ENCODE results near the gene WBP4. TPM values are rescaled to one million over a fixed set of nuclear protein-coding genes. Genes with fewer than 3 reads are reported as not detected.

Gene WBP4
- total and polyA plus RNA-seq, 2 of the 4 experiments (the other 2 are of a cell fraction): 4.3 to 11.0 TPM

- 80% methylated on average over 1 of the region's 2 CpGs; no CpG with 5 or more reads in 1 of the 2 experiments for WGBS, 2 experiments (ENCODE audit: extremely low coverage in 2 of 2, insufficient read length in 1 of 2)
- TF ChIP-seq CTCF (conservative IDR thresholded peaks at IDR 0.05; ENCODE audit: low read depth, low read length) (no peak), USF2 (IDR thresholded peaks at IDR 0.05; ENCODE audit: low read depth, low read length) (no peak), BHLHE40 (IDR thresholded peaks at IDR 0.05; ENCODE audit: low read depth, low read length) (no peak), RFX5 (IDR thresholded peaks at IDR 0.05; ENCODE audit: low read depth, low read length) (no peak), ELK1 (IDR thresholded peaks at IDR 0.05; ENCODE audit: borderline replicate concordance, low read depth, low read length) (no peak)
- H2AK9ac ChIP-seq (replicated peaks; ENCODE audit: low read depth, low read length, poor library complexity): no peak overlapping the region
- no peak overlapping the region for H3K9ac ChIP-seq (ENCODE audit: low read depth, low read length)
- no peak overlapping the region for H2AK5ac ChIP-seq (ENCODE audit: low read depth, low read length)
- no peak overlapping the region for H3K4me2 ChIP-seq (ENCODE audit: low read depth, low read length)
- dilution Hi-C loops (cut with HindIII; ENCODE audit: low sequenced_read_pairs, unreplicated experiment) (no loop called here), in situ Hi-C loops (cut with MboI; ENCODE audit: low sequenced_read_pairs) (no loop called here), intact Hi-C loops (cut with micrococcal nuclease) (no loop called here)
- H3K9me3 ChIP-seq (ENCODE audit: control insufficient read depth, insufficient read depth, low read length): no peaks in the 10 kb centered on the region
- POLR2A ChIA-PET (ENCODE audit: unreplicated experiment): no interaction called here
- H3K23ac ChIP-seq (ENCODE audit: low read depth, low read length): no peak overlapping the region
- H4K8ac ChIP-seq (ENCODE audit: low read depth in 2 of 2, low read length in 2 of 2): no peak overlapping the region
- H3K4me3 ChIP-seq (ENCODE audit: insufficient read depth, low read depth, low read length): no peak overlapping the region
- CTCF ChIA-PET: no interaction called here
- no peaks in the 10 kb centered on the region for H3K36me3 ChIP-seq (ENCODE audit: control insufficient read depth, insufficient read depth, low read length)
- DNase-seq (no peak), ATAC-seq (ENCODE audit: low read depth) (no peak)
- H4K5ac ChIP-seq (ENCODE audit: low read depth, low read length): no peak overlapping the region
- no peak overlapping the region for H2BK15ac ChIP-seq (ENCODE audit: low read depth, low read length)
- no peaks in the 10 kb centered on the region for H4K20me1 ChIP-seq (ENCODE audit: insufficient read depth, low read length)
- no peaks in the 10 kb centered on the region for H3K27me3 ChIP-seq (ENCODE audit: control insufficient read depth, insufficient read depth, low read length)
- H2BK20ac ChIP-seq (ENCODE audit: low read depth, low read length): no peak overlapping the region
- BruUV-seq (replicated peaks): no TSS peak
- H3K56ac ChIP-seq (ENCODE audit: extremely low read depth, insufficient read depth, low read length): no peak overlapping the region
- peaks cover 5% of the 10 kb centered on the region in 2 experiments; a peak in 3 of 4 replicates for H3K79me1 ChIP-seq (ENCODE audit: low read depth in 1 of 2, low read length in 2 of 2)
- no peak overlapping the region for H2BK120ac ChIP-seq (ENCODE audit: low read depth, low read length)
- no peak overlapping the region for H3K18ac ChIP-seq (ENCODE audit: low read depth, low read length)
- H3K14ac ChIP-seq (replicated peaks; ENCODE audit: low read depth, low read length): no peak overlapping the region
- H3K27ac ChIP-seq (ENCODE audit: insufficient read depth, low read length): no peak overlapping the region
- no peak overlapping the region for H4K91ac ChIP-seq (ENCODE audit: insufficient read depth, low read depth, low read length)
- H3K4ac ChIP-seq (ENCODE audit: low read depth, low read length): no peak overlapping the region
- no peaks in the 10 kb centered on the region for H3K9me1 ChIP-seq (ENCODE audit: insufficient read depth, low read length)
- no peaks in the 10 kb centered on the region for H3K4me1 ChIP-seq (ENCODE audit: control insufficient read depth, insufficient read depth, low read length)
- no peak overlapping the region for H2AFZ ChIP-seq (replicated peaks; ENCODE audit: low read length, poor library complexity)
- no peak overlapping the region for H2BK5ac ChIP-seq (ENCODE audit: low read depth, low read length, poor library complexity, severe bottlenecking)
These were observed 61.5 kb downstream of the WBP4 start for GRCh38 chr13:41122838-41123237.

All from IMR-90 (cell line).